HCT116 (cell line): ENCODE results near the gene RBM39. TPM values are rescaled to one million over a fixed set of nuclear protein-coding genes. Genes with fewer than 3 reads are reported as not detected.

Experiments used
- ATAC-seq: fragments of 200-7000 bp; cut with Tn5 transposase; 2 replicates; pipeline ENCODE4 v1.9.1; 2020; ENCODE audit warnings: mild to moderate bottlenecking, moderate library complexity
- BruUV-seq: library from RNA; stranded (reverse); fragments of 400-500 nt; replicated peaks from 2 replicates; lab custom pipeline; 2021; lab: Mats Ljungman, UMichigan
- CTCF ChIA-PET: fragments of 300-600 bp; sonication (Branson Sonifier 250); formaldehyde crosslinking; loops from one replicate; lab custom pipeline; 2021; ENCODE audit warnings: antibody characterized with exemption; lab: Charles Lee
- POLR2A ChIA-PET: fragments of 300-600, 350-600 bp; sonication (Branson Sonifier 250); formaldehyde crosslinking; loops from one replicate; lab custom pipeline; 2021; ENCODE audit warnings: antibody characterized with exemption; lab: Charles Lee
- RAD21 ChIA-PET, 2 experiments: fragments of 300-600 bp; sonication (Branson Sonifier 250); formaldehyde crosslinking; loops; one replicate each; lab custom pipeline; 2023; ENCODE audit warnings: low total read pairs in 2 of 2; ENCODE audit not compliant: uncharacterized antibody in 2 of 2, unreplicated experiment in 2 of 2, low non-redundant PET in 1 of 2; lab: Charles Lee
- DNase-seq: peaks from one replicate; pipeline ENCODE4 v3.0.0-alpha.2; 2010; ENCODE audit warnings: low read depth, low spot score
- H2AFZ ChIP-seq: fragments of 200-600 bp; shearing (Covaris generic), sonication (generic); 2 replicates; pipeline ENCODE4 v1.6.1; 2017; ENCODE audit warnings: low read depth, mixed run types, mixed read lengths, antibody characterized with exemption, low read length; ENCODE audit not compliant: poor library complexity, severe bottlenecking
- H3K27ac ChIP-seq: 2 replicates; pipeline ENCODE4 v1.5.1; 2012; ENCODE audit warnings: low read depth, low read length
- H3K27me3 ChIP-seq: fragments of 200-600 bp; sonication (generic); 2 replicates; pipeline ENCODE4 v1.6.1; 2016; ENCODE audit warnings: mixed run types, low read length, mixed read lengths; ENCODE audit not compliant: insufficient read depth
- H3K36me3 ChIP-seq, 2 experiments: fragments of 200-500 bp in 1 of 2; fragments of 200-600 bp in 1 of 2; sonication (Bioruptor generic) in 1 of 2; sonication (generic) in 1 of 2; 2 replicates each; pipeline versions ENCODE4 v1.5.1 to v1.6.1; 2014 to 2016; ENCODE audit warnings: low read length in 2 of 2, inconsistent platforms in 1 of 2, mixed read lengths in 1 of 2, mixed run types in 1 of 2; ENCODE audit not compliant: insufficient read depth in 2 of 2, control insufficient read depth in 1 of 2
- H3K4me1 ChIP-seq, 2 experiments: fragments of 200-600 bp in 1 of 2; sonication (generic) in 1 of 2; 2 replicates each; pipeline versions ENCODE4 v1.5.1 to v1.6.1; 2012 to 2017; ENCODE audit warnings: low read length in 2 of 2, inconsistent platforms in 1 of 2, mild to moderate bottlenecking in 1 of 2, mixed read lengths in 1 of 2, mixed run types in 1 of 2, moderate library complexity in 1 of 2; ENCODE audit not compliant: insufficient read depth in 2 of 2, control insufficient read depth in 1 of 2
- H3K4me2 ChIP-seq: fragments of 200-600 bp; sonication (generic); 2 replicates; pipeline ENCODE4 v1.6.1; 2017; ENCODE audit warnings: mixed run types, low read length, mixed read lengths
- H3K4me3 ChIP-seq, 2 experiments: fragments of 200-600 bp in 1 of 2; sonication (generic) in 1 of 2; replicated peaks in 1 of 2; 2 replicates each; pipeline ENCODE4 v1.5.1; 2011 to 2016; ENCODE audit warnings: low read length in 2 of 2, control low read depth in 1 of 2, low read depth in 1 of 2, mild to moderate bottlenecking in 1 of 2, mixed read lengths in 1 of 2, mixed run types in 1 of 2
- H3K79me2 ChIP-seq: fragments of 200-600 bp; sonication (generic); 2 replicates; pipeline ENCODE4 v1.6.1; 2017; ENCODE audit warnings: mild to moderate bottlenecking, mixed run types, low read length, moderate library complexity, mixed read lengths; ENCODE audit not compliant: insufficient read depth
- H3K9ac ChIP-seq: fragments of 200-600 bp; sonication (generic); 2 replicates; pipeline ENCODE4 v1.6.1; 2016; ENCODE audit warnings: low read length, mixed read lengths
- H3K9me2 ChIP-seq: fragments of 200-600 bp; sonication (generic), shearing (Covaris generic); 2 replicates; pipeline ENCODE4 v1.6.1; 2017; ENCODE audit warnings: mixed run types, mild to moderate bottlenecking, moderate library complexity; ENCODE audit not compliant: insufficient read depth
- H3K9me3 ChIP-seq, 2 experiments: fragments of 200-500 bp in 1 of 2; fragments of 200-600 bp in 1 of 2; sonication (Bioruptor generic) in 1 of 2; sonication (generic) in 1 of 2; 2 replicates each; pipeline ENCODE4 v1.6.1; 2014 to 2017; ENCODE audit warnings: low read length in 2 of 2, mixed read lengths in 2 of 2, inconsistent platforms in 1 of 2, low read depth in 1 of 2, mild to moderate bottlenecking in 1 of 2, mixed run types in 1 of 2, moderate library complexity in 1 of 2; ENCODE audit not compliant: control insufficient read depth in 1 of 2, insufficient read depth in 1 of 2
- H4K20me1 ChIP-seq: fragments of 200-600 bp; sonication (generic), shearing (Covaris generic); 2 replicates; pipeline ENCODE4 v1.6.1; 2017; ENCODE audit warnings: mixed run types, mild to moderate bottlenecking, moderate library complexity; ENCODE audit not compliant: insufficient read depth
- FOSL1 ChIP-seq: IDR thresholded peaks from 2 replicates; pipeline ENCODE4 v1.6.1; 2012; ENCODE audit warnings: low read depth
- JUND ChIP-seq: IDR thresholded peaks from 2 replicates; pipeline ENCODE4 v1.6.1; 2012
- POLR2AphosphoS5 ChIP-seq: IDR thresholded peaks from 2 replicates; pipeline ENCODE4 v1.6.1; 2011; ENCODE audit warnings: mild to moderate bottlenecking, low read depth, low read length, moderate library complexity
- ZNF274 ChIP-seq: fragments of 200-500 bp; sonication (Bioruptor generic); IDR thresholded peaks from 2 replicates; pipeline ENCODE4 v1.6.1; 2014; ENCODE audit warnings: mild to moderate bottlenecking, low read depth, low read length, inconsistent platforms
- intact Hi-C: fragments of 100-400 bp; cut with micrococcal nuclease; formaldehyde crosslinking; loops from 2 replicates; pipeline ENCODE4 v1.10.0; 2022
- total RNA-seq: library from RNA; stranded (reverse); gene quantifications from one replicate; pipeline ENCODE4 v1.2.1, GENCODE V29; 2021; ENCODE audit not compliant: unreplicated experiment
- TF ChIP-seq, protein P1 (sequence below): IDR thresholded peaks from 2 replicates; pipeline ENCODE4 v1.6.1; 2011; ENCODE audit warnings: mild to moderate bottlenecking, low read length, moderate library complexity; ENCODE audit not compliant: insufficient replicate concordance; ENCODE audit errors: extremely low read depth
- TF ChIP-seq, protein P2 (sequence below): IDR thresholded peaks from 2 replicates; pipeline ENCODE4 v1.6.1; 2012
- TF ChIP-seq, protein P3 (sequence below): IDR thresholded peaks from 2 replicates; pipeline ENCODE4 v1.6.1; 2012; ENCODE audit warnings: low read depth

Gene RBM39
- total RNA-seq, 1 experiment from 2014 or later, result 234 TPM

DNA sequence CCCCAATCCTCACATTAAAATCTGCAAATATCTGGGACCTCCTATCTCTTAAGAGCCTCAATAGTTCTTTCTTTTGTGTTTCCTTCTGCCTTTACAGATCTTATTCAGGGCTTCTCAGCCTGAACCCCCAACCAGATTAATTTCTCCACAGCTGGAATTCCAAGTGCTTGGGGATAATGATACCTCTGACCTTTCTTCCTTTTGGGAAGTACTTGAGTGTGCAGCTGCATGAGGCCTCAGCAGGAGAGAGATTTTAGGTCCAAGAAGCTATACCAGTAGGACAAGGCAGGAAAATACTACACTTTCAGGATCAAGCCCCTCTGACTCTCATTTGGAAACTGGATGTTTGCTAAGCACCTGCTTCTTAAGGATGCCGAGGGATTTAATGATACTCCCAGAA lies 32.3 kb upstream of the RBM39 start (continued):
- no peak for TF ChIP-seq ZNF274
- TF ChIP-seq, all 23 proteins: peak for 0

DNA sequence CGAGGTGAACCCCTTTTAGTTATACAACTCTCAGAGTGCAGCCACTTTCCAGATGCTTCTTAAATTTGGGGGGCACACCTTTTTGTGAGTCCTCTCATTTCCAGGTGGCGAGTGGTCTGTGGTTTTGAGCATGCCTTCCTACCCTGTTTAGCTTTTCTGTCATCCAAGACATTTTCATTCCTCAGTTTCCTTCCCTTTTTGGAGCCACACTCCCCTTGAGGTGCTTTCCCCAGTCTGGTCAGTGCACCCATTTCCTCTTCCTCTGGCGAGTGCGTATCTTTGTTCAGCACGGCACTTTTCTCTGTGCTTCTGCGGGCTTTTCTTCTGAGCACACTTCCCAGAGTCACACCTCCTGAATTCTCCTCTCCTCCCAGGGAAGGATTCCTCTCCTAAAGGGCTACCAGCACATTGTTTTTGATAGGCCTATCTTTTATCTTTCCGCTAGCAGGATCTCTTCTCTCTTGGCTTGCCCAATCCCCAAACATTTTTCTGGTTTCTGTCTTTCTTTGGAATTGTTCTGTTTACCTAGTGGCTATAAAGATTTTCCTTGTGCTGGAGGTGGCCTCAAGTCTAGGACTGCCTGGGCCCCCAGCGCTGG lies 31.2 kb upstream of the RBM39 start:
- H3K27ac ChIP-seq, result no peak overlapping the region

More for the DNA sequence above, 31.2 kb upstream of the RBM39 start:
- no peak for TF ChIP-seq POLR2AphosphoS5
- TF ChIP-seq, protein P1, sequence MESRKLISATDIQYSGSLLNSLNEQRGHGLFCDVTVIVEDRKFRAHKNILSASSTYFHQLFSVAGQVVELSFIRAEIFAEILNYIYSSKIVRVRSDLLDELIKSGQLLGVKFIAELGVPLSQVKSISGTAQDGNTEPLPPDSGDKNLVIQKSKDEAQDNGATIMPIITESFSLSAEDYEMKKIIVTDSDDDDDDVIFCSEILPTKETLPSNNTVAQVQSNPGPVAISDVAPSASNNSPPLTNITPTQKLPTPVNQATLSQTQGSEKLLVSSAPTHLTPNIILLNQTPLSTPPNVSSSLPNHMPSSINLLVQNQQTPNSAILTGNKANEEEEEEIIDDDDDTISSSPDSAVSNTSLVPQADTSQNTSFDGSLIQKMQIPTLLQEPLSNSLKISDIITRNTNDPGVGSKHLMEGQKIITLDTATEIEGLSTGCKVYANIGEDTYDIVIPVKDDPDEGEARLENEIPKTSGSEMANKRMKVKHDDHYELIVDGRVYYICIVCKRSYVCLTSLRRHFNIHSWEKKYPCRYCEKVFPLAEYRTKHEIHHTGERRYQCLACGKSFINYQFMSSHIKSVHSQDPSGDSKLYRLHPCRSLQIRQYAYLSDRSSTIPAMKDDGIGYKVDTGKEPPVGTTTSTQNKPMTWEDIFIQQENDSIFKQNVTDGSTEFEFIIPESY, result no peak
- TF ChIP-seq, protein P2, sequence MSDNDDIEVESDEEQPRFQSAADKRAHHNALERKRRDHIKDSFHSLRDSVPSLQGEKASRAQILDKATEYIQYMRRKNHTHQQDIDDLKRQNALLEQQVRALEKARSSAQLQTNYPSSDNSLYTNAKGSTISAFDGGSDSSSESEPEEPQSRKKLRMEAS, result no peak
- TF ChIP-seq, protein P3, sequence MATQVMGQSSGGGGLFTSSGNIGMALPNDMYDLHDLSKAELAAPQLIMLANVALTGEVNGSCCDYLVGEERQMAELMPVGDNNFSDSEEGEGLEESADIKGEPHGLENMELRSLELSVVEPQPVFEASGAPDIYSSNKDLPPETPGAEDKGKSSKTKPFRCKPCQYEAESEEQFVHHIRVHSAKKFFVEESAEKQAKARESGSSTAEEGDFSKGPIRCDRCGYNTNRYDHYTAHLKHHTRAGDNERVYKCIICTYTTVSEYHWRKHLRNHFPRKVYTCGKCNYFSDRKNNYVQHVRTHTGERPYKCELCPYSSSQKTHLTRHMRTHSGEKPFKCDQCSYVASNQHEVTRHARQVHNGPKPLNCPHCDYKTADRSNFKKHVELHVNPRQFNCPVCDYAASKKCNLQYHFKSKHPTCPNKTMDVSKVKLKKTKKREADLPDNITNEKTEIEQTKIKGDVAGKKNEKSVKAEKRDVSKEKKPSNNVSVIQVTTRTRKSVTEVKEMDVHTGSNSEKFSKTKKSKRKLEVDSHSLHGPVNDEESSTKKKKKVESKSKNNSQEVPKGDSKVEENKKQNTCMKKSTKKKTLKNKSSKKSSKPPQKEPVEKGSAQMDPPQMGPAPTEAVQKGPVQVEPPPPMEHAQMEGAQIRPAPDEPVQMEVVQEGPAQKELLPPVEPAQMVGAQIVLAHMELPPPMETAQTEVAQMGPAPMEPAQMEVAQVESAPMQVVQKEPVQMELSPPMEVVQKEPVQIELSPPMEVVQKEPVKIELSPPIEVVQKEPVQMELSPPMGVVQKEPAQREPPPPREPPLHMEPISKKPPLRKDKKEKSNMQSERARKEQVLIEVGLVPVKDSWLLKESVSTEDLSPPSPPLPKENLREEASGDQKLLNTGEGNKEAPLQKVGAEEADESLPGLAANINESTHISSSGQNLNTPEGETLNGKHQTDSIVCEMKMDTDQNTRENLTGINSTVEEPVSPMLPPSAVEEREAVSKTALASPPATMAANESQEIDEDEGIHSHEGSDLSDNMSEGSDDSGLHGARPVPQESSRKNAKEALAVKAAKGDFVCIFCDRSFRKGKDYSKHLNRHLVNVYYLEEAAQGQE, result no peak
- no peak for TF ChIP-seq JUND
- no peak for TF ChIP-seq FOSL1
- no peaks in the 10 kb centered on the region for H3K9me2 ChIP-seq
- intact Hi-C loops, result no loop called here
- RAD21 ChIA-PET, result no interaction called here
- BruUV-seq, result no TSS peak
- H3K9ac ChIP-seq, result peak overlapping the region; percentile 86
- peak overlapping the region; percentile 83 to 91; a peak in 3 of 4 replicates for H3K4me3 ChIP-seq
- POLR2A ChIA-PET, result no interaction called here
- DNase-seq, result no peak
- no peaks in the 10 kb centered on the region for H4K20me1 ChIP-seq
- H3K79me2 ChIP-seq, result peaks cover 52% of the 10 kb centered on the region
- H3K27me3 ChIP-seq, result no peaks in the 10 kb centered on the region
- no peaks in the 10 kb centered on the region for H3K9me3 ChIP-seq
- H3K36me3 ChIP-seq, result no peaks in the 10 kb centered on the region
- H2AFZ ChIP-seq, result no peak overlapping the region
- peak overlapping the region; percentile 89 for H3K4me2 ChIP-seq
- no peak for ATAC-seq
- CTCF ChIA-PET, result no interaction called here
- H3K4me1 ChIP-seq, result peaks cover 24 to 39% of the 10 kb centered on the region in 2 experiments
